DND-41 (cell line): Measurements from ENCODE around the gene DSCAM.

Source experiments
- CTCF ChIP-seq: IDR thresholded peaks from 2 replicates; pipeline ENCODE4 v1.5.1; 2012; ENCODE audit warnings: borderline replicate concordance, low read length, moderate library complexity, mild to moderate bottlenecking; ENCODE audit not compliant: poor library complexity, severe bottlenecking; ENCODE audit errors: extremely low read depth
- EZH2 ChIP-seq: IDR thresholded peaks from 3 replicates; pipeline ENCODE4 v1.6.1; 2012; ENCODE audit warnings: borderline replicate concordance, low read depth, mild to moderate bottlenecking, moderate library complexity, low read length, inconsistent platforms; ENCODE audit not compliant: severe bottlenecking

- TF ChIP-seq CTCF (no peak), EZH2 (no peak)
These were observed 830.3 kb downstream of the DSCAM start for GRCh38 chr21:40016667-40017066.
